SU-DHL-6 (cell line): ENCODE data around the gene FUS.

Experiments used
- CTCF ChIP-seq: fragments of 200-600 bp; sonication (generic); IDR thresholded peaks from one replicate; pipeline ENCODE4 v1.5.1; 2017; ENCODE audit warnings: antibody characterized with exemption, mild to moderate bottlenecking, low read length, moderate library complexity; ENCODE audit not compliant: insufficient read depth, poor library complexity, severe bottlenecking
- EZH2phosphoT487 ChIP-seq: fragments of 200-600 bp; sonication (generic), shearing (Covaris generic); conservative IDR thresholded peaks from 2 replicates; pipeline ENCODE4 v1.6.1; 2018; ENCODE audit warnings: mild to moderate bottlenecking, antibody characterized with exemption, low read length, moderate library complexity, mixed read lengths

- TF ChIP-seq CTCF (no peak), EZH2phosphoT487 (no peak)
These were observed 45.3 kb downstream of the FUS start for GRCh38 chr16:31225193-31225592.
